HFFc6 (cell line): ENCODE measurements around the gene SLC10A7. TPM values are rescaled to one million over a fixed set of nuclear protein-coding genes. Genes with fewer than 3 reads are reported as not detected.

Experiments used
- DNase-seq: peaks from one replicate; pipeline ENCODE4 v3.0.0-alpha.2; 2018
- H3K27ac Mint-ChIP-seq: 2 replicates; pipeline ENCODE4 v1.8.0; 2020; ENCODE audit warnings: mild to moderate bottlenecking, mixed read lengths
- H3K27me3 Mint-ChIP-seq: 2 replicates; pipeline ENCODE4 v1.8.0; 2021; ENCODE audit warnings: mild to moderate bottlenecking, moderate library complexity, mixed read lengths; ENCODE audit not compliant: insufficient read depth
- H3K36me3 Mint-ChIP-seq: 2 replicates; pipeline ENCODE4 v1.8.0; 2021; ENCODE audit warnings: low read depth, mixed read lengths
- H3K4me1 Mint-ChIP-seq: 2 replicates; pipeline ENCODE4 v1.8.0; 2020; ENCODE audit warnings: low read depth, mixed read lengths
- H3K4me3 Mint-ChIP-seq: 2 replicates; pipeline ENCODE4 v1.8.0; 2020; ENCODE audit warnings: mild to moderate bottlenecking, moderate library complexity, mixed read lengths
- H3K9me3 Mint-ChIP-seq: 2 replicates; pipeline ENCODE4 v1.8.0; 2020; ENCODE audit warnings: mild to moderate bottlenecking, mixed read lengths
- total RNA-seq, 6 experiments: library from RNA; stranded (reverse); fragmentation: NEBNext Ultra II Directional; extraction: Animal tissue kit (Norgen Biotek cat#: 25700); gene quantifications; 2 replicates in 1 of 6; 3 replicates in 5 of 6; pipeline ENCODE4 v1.2.3, GENCODE V29; 2021
- TF ChIP-seq, protein P1 (sequence below): fragments of 200-600 bp; sonication (generic); IDR thresholded peaks from 2 replicates; pipeline ENCODE4 v1.5.0; 2021; ENCODE audit warnings: antibody characterized with exemption, mild to moderate bottlenecking

SLC10A7 gene
- total RNA-seq, 6 experiments from 2014 or later, result 8.8 to 13.2 (median 10.7) TPM

DNA sequence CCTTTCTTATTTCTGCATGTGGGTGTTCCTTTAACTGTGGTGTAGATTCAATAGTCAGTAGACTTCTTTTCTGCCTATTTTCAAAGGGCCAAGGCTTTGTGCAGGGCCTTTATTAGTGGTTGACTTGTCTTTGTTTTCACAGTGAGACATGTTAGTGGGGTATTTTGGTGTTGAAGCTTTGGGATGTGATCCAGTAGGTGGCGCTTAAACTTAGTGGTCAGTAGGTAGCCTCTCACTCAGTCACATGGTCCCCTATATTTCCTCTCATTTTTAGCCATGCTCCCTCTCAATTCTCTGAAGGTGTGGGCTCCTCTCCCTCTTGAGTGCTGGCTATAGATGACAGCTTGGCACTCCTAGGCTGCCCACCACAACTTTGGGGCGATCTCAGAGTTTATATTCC is 23.4 kb upstream of the SLC10A7 start:
- H3K4me1 Mint-ChIP-seq, result no peaks in the 10 kb centered on the region
- H3K36me3 Mint-ChIP-seq, result no peaks in the 10 kb centered on the region
- no peak overlapping the region for H3K4me3 Mint-ChIP-seq
- H3K27ac Mint-ChIP-seq, result no peak overlapping the region
- H3K9me3 Mint-ChIP-seq, result no peaks in the 10 kb centered on the region; the same call in 1 of the 2 replicates
- TF ChIP-seq, protein P1, sequence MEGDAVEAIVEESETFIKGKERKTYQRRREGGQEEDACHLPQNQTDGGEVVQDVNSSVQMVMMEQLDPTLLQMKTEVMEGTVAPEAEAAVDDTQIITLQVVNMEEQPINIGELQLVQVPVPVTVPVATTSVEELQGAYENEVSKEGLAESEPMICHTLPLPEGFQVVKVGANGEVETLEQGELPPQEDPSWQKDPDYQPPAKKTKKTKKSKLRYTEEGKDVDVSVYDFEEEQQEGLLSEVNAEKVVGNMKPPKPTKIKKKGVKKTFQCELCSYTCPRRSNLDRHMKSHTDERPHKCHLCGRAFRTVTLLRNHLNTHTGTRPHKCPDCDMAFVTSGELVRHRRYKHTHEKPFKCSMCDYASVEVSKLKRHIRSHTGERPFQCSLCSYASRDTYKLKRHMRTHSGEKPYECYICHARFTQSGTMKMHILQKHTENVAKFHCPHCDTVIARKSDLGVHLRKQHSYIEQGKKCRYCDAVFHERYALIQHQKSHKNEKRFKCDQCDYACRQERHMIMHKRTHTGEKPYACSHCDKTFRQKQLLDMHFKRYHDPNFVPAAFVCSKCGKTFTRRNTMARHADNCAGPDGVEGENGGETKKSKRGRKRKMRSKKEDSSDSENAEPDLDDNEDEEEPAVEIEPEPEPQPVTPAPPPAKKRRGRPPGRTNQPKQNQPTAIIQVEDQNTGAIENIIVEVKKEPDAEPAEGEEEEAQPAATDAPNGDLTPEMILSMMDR, result peak; percentile 79
- peaks cover 22% of the 10 kb centered on the region for H3K27me3 Mint-ChIP-seq
- DNase-seq, result peak; percentile 52

DNA sequence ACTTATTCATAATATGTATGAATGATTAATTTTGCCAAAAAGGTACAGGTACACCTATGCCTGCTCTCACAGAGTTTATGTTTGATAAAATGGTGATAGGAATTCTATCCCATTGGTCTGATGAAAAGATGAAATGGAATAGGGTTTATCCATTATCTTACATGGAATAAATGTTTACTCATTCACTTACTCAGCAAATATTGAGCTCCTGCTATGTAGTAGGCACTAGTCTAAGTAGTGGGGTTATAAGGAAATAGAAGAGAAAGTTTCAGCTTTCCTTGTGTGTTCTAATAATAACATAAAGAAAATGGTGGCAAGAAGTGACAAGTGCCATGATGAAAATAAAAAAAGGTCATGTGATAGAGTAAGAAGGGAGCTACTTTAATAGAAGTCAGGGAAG is 12.4 kb upstream of the SLC10A7 start:
- H3K4me3 Mint-ChIP-seq, result no peak overlapping the region
- TF ChIP-seq, protein P1, result no peak
- no peaks in the 10 kb centered on the region for H3K4me1 Mint-ChIP-seq
- peaks cover 19% of the 10 kb centered on the region for H3K27me3 Mint-ChIP-seq
- no peak for DNase-seq
- H3K27ac Mint-ChIP-seq, result no peak overlapping the region
- H3K36me3 Mint-ChIP-seq, result no peaks in the 10 kb centered on the region
- no peaks in the 10 kb centered on the region for H3K9me3 Mint-ChIP-seq

DNA sequence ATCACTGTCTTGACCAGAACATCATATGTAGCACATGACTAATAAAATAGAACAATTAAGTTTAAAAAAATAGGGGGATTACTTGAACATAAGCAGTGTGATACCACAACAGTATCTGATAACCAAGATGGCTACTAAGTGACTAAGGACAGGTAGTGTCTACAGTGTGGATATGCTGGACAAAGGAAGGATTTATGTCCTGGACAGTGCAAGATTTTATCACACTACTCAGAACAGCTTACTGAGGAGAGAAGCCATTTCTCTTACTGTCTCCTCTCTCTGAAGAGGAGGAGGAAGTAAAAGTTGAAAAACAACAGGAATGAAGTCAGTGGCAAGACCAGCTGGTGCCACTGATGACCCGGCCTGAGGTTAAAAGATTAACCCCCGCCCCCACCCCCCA is 4.0 kb upstream of the SLC10A7 start:
- TF ChIP-seq, protein P1, result no peak
- Mint-ChIP-seq H3K36me3 (no peaks in the 10 kb centered on the region), H3K4me3 (no peak overlapping the region), H3K9me3 (no peaks in the 10 kb centered on the region), H3K27me3 (peaks cover 15% of the 10 kb centered on the region), H3K4me1 (peaks cover 15% of the 10 kb centered on the region), H3K27ac (no peak overlapping the region)
- DNase-seq, result no peak

DNA sequence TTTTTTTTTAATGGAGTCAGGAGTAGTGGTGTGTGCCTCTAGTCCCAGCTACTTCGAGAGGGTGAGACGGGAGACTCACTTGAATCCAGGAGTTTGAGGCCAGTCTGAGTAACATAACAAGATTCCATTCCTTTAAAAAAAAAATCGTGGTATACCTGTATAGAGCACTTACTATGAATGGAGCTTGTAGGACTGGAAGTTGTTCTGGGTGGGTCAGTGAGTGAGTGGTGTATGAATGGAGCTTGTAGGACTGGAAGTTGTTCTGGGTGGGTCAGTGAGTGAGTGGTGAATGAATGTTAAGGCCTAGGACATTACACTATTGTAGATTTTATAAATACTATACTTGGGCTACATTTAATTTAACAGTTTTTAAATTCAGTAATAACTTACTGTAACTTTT is 2.9 kb upstream of the SLC10A7 start:
- Mint-ChIP-seq H3K36me3 (no peaks in the 10 kb centered on the region), H3K9me3 (no peaks in the 10 kb centered on the region), H3K27ac (no peak overlapping the region), H3K4me3 (no peak overlapping the region), H3K27me3 (peaks cover 10% of the 10 kb centered on the region), H3K4me1 (peaks cover 15% of the 10 kb centered on the region)
- no peak for DNase-seq
- TF ChIP-seq, protein P1, result no peak

DNA sequence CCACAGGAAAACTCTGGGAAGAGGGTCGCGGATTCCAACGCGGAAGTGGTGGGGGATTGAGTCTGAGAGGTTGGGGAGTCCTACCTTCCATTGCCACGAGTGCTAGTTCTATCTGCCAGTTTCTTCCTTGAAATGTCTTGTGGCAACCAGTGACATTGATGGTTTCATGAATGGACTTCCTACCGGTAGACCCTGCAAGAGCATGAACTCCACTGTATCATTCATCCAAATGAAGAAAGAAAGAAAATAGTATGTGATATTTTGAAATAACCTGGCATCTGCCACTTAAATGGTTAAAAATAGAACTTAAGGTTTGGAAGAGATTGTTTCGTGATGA is 1.1 kb upstream of the SLC10A7 start:
- Mint-ChIP-seq H3K36me3 (no peaks in the 10 kb centered on the region), H3K27ac (no peak overlapping the region; the same call in 1 of the 2 replicates), H3K4me1 (peaks cover 23% of the 10 kb centered on the region), H3K27me3 (peaks cover 5% of the 10 kb centered on the region), H3K4me3 (no peak overlapping the region), H3K9me3 (no peaks in the 10 kb centered on the region)
- TF ChIP-seq, protein P1, result no peak
- DNase-seq, result no peak
